ENCODE results near the gene CNOT9.
A peak's percentile ranks its signal among the peaks of the same experiment; 100 is the strongest.

CNOT9 gene

DNA sequence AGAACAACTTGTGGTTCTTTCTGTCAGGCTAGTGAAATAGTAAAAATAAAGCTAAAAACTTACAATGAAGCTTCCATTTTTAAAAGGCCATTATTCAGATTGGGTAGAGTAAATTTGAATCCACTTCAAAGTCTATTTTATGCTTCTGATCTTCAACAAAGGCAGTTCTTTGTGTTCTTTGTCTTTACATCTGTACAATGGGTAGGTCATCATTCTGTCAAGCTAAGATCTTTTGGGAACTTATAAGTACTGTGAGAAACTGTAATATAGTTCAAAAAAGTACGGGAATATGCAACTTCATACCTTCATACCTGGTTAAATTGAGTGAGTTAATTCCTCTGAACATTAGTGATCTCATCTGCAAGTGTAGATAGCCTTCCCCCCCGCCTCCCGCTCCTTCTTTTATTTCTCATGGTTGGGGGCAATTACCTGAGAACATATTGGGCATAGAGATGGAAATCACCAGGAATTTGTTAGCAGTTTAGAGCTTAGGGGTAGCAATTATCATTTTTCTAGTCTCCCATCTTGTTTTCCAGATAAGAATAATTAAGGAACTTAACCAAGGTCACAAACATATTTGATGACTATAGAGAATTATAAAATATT, 9.7 kb downstream of the CNOT9 start:
- no peak for DNase-seq

DNA sequence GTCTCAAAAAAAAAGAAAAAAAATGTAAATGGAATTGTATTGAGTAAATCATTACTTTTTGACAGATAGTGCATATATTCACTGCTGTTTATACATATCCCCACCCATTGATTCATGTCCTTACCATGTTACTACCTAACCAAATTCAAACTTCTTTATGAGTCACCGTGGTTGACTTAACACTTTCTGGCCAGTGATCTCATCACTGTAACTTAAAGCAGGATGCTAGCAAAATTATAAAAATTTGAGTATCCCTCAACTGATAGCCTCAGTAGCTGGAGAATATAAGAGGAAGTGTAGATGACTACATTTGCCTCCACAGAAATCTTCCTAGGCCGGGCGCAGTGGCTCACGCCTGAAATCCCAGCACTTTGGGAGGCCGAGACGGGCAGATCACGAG, 13.4 kb downstream of the CNOT9 start:
- DNase-seq: no peak

DNA sequence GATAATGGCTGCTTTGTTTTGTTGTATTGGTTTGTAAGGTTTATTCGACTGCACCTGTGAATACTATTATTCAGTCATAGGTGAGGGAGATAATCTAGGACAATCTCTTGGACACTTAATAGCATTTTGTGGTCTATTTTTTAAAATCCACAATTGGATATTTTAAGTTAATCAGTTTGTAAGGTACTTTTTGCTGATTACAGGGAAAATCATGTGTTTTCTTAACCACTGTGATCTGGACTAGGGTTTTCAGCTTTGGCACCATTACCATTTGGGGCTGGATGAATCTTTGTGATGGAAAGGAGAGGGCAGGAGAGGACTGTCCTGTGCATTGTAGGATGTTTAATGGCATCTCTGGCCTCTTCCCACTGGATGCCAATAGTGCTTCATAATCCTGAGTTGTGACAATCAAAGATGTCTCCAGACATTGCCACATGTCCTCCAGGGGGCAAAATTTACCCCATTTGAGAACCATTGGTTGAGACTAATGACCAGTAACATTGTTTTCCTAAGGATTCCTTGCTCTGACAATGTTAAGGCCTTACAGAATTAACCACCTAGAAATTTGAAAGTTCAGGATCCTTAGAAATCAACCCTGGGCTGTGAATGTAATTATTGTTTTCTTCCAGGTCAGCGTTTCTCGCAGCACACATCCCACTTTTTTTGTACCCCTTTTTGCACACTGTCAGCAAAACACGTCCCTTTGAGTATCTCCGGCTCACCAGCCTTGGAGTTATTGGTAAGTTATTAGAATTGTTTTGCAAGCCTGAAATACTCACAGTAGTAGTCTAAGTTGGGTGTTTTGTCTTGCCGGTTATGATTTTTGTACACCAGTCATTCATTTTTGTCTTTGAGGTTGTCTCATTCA, 15.6 kb downstream of the CNOT9 start:
- DNase-seq: no peak

DNA sequence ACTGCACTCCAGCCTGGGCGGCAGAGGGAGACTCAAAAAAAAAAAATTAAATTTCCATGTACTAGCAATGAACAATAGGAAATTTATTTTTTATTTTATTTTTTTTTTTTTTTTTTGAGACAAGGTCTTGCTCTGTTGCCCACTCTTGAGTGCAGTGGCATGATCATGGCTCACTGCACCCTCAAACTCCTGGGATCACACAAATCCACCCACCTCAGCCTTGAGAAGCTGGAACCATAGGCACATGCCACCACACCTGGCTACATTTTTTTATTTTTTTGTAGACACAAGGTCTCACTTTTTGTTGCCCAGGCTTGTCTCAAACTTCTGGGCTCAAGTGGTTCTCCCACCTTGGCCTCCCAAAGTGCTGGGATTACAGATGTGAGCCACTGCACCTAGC, 16.9 kb downstream of the CNOT9 start:
- DNase-seq: no peak

DNA sequence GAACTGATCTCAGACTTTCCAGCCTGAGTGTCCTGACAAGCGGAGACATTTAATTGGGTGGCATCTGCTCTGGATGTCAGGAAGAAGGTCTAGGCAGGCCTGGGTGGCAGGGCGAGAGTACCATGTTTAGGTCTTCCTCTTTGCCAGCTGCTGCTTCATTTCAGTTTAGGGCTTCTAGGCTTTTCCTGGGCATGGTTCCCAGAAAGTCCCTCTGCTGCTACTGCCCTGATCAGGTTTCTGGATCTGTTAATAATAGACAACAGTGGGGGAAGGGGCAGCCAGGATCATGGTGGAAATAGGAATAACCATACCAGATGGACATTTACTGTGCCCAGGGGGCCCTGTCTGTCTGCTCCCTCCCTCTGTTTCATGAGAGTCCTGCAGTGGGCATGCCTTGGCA, 36.8 kb downstream of the CNOT9 start:
- peak; percentile 47 for DNase-seq

DNA sequence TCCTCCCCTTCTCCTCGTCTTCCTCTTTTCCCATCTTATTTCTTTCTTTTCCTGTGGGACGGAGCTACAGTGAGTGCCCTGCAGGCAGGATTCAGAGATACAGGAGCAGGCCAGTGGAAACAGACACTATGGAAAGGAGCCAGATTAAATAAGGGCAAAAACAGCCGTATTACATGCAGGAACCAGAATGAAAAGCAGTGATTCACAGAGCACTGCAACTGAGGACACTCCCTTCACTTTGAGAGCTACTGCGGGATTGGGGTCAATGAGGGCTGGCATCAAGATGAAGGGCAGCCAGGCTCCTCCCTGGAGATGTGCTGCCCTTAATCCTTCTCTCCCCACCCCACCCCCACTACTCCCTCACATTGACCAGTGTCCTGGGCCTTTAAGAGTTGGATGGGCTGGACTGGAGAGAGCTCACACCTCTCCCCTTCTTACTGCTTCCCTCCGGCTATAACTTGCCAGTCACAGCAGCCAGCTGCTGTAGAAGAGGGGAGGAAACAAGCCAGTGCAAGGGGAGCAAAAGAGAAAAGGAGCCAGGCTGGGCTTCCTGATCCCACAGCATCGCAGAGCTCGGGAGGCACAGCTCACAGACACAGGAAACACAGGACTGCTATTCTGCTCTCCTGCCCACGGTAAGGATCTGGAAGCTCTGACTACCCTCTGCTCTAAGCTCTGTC, 38.9 kb downstream of the CNOT9 start, which contains the start of gene PLCD4:
TSS of gene PLCD4 (plus strand) at position 464 of the 680 bp plus-strand sequence. CDS start 7,841 bp downstream, outside the sequence.
- no peak for DNase-seq

DNA sequence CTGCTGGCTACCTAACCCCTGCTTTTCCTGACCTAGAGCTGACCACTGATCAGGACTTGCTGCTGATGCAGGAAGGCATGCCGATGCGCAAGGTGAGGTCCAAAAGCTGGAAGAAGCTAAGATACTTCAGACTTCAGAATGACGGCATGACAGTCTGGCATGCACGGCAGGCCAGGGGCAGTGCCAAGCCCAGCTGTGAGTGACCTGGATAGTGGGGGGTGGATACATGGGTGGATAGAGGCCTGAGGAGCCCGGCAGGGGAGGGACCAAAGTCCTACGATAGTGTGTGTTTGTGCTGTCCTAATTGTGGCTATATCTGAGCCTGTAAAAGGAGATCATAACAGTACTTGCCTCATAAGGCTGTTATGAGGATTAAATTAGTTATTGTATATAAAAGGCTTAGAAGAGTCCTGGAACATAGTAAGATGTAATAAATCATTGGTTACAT, 47.3 kb downstream of the CNOT9 start:
- DNase-seq: no peak

DNA sequence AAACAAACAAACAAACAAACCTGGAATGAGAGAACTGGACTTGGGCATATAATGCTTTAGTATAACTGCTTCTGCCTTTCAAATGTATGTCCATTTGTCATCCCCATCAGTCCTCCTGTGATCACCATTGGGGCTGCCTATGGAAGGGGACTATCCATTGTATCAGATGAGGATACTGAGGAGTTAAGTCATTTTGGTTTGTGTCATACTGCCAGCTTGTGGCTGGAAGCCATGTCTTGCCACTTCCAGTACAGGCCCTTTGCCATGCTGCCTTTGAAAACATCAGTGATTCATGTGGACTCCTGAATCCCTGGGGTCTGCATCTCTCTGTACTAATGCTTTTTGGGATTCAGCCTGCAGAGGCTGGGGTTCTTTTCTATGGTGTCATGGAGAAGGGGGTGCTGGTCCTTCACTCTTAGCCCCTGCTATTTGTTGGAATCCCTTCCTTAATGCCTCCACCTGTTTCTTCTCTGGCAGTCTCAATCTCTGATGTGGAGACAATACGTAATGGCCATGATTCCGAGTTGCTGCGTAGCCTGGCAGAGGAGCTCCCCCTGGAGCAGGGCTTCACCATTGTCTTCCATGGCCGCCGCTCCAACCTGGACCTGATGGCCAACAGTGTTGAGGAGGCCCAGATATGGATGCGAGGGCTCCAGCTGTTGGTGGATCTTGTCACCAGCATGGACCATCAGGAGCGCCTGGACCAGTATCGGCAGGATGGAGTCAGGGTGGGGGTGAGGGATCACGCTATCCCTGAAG, 49.6 kb downstream of the CNOT9 start:
- no peak for DNase-seq

DNA sequence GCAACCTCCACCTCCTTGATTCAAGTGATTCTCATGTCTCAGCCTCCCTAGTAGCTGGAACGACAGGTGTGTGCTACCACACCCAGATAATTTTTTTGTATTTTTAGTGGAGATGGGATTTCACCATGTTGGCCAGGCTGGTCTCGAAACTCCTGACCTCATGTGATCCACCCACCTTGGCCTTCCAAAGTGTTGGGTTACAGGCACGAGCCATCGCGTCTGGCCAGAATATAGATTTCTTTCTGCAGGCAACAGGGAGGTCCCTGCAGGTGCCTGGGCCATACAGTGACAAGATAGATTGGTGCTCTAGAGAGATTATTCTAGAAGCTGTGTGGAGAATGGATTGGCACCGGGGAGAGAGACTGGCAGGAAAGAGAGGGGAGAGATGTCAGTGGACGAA, 52.4 kb downstream of the CNOT9 start:
- no peak for DNase-seq

DNA sequence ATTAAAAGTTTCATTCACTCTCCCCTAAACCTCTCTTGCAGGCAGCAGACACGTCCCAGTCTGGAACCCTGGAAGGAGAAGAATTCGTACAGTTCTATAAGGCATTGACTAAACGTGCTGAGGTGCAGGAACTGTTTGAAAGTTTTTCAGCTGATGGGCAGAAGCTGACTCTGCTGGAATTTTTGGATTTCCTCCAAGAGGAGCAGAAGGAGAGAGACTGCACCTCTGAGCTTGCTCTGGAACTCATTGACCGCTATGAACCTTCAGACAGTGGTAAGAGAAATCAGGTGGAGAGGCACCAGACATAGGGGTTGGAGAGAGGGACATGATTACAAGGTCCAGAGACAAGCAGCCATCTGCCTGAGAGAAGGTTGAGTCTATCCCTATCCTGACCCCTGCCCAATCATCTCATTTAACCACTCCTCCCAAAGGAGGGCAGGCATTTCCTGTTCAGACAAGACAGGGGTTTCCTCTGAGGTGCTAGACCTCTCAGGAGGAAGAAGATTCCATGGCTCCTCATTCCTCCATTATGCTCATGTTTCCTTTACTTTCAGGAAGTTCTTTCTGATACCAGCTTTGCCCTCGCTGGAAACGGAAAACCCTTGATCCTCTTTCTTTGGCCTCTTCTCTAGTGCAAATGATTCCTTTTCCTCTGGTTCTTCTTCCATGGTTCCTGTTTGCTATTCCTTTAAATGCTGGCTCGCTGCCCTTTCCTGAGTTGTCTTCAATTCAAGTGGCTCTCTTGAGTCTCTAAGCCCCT, 54.1 kb downstream of the CNOT9 start:
- DNase-seq: no peak

DNA sequence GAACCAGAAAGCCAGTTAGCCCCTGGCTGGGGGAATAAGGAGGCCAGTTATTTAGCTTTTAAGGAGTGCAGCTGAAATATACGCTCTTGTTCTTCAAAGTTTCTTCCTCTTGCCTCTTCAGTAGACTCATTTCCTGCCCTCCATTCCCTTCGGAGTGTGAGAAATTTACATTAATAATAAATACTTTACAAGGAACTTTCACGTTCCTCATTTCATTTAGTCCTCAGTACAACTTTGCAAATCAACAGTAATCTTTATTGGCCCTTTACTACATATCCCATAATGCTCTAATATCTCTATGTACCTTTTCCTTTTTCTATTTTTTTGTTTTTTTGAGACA, 54.7 kb downstream of the CNOT9 start:
- DNase-seq: no peak

DNA sequence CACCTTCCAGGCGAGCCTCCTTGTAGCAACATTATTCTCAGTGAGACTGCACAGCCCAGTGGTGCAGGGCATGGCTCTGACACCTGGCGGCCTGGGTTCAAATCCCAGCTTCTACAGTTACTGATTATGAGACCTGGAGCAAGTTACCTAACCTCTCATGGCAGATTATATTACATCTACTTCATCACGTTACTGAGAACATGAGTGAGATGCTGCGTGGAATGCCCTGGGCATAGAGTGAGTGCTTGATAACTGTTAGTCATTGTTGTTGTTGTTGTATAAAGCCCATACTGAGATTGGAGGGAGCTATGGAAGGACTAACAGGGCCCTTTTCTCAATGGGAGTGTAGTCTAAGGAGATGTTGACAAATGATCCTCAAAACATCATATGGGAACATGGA, 57.7 kb downstream of the CNOT9 start:
- no peak for DNase-seq

DNA sequence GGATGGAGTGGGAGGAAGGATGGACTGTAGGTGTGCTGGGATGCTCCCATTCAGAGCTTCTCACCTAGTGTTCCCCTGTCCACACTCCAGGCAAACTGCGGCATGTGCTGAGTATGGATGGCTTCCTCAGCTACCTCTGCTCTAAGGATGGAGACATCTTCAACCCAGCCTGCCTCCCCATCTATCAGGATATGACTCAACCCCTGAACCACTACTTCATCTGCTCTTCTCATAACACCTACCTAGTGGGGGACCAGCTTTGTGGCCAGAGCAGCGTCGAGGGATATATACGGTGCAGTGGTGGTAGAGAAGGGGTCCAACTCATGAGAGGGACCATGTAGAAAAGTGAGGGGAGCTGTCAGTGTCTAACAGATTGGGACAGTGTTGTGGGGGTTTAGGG, 59.3 kb downstream of the CNOT9 start:
- DNase-seq: no peak

DNA sequence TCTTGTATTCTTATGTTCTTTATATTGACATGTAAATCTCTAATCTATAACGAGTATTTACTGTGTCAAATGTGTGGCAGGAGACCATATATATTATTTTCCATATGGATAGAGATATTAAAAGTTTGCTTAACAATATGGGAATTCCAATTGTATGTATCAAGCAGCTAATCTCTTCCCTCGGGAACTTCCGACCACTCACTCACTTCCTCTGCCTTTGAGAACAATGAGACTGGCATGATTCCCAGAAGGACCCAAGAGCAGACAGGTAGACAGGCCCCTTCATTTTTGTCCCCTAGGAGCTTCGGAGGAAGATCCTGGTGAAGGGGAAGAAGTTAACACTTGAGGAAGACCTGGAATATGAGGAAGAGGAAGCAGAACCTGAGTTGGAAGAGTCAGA, 63.2 kb downstream of the CNOT9 start:
- DNase-seq: no peak

DNA sequence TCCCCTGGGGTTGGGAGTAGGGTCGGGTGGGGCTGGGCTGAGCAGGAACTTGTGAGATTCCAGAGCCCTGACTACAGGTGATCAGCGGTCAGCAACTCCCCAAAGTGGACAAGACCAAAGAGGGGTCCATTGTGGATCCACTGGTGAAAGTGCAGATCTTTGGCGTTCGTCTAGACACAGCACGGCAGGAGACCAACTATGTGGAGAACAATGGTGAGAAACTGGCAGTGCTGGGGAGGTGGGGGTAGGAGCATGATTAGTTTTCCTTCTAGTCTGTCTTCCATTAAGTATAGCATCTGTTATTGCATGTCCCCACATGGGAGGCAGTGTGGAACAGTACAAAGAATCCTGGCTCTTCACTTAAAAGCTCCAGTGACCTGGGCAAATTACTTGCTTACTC, 67.1 kb downstream of the CNOT9 start:
- DNase-seq: no peak

DNA sequence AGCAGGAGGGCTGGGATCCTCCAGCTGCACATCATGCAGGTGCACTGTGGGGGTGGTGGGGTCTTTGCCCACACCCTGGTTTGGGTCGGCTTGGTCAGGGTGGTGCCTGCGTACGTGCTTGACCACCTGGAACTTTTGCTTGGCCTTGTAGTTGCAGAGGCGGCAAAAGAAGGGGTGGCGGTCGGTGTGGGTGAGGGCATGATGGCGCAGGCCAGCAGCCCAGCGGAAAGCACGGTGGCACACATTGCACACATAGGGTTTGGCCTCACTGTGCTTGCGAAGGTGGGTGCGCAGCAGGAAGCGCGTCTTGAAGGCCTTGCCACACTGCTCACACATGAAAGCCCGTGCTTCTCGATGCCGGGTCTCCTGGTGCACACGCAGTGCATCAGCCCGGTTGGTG, 69.7 kb downstream of the CNOT9 start:
- DNase-seq: no peak

DNA sequence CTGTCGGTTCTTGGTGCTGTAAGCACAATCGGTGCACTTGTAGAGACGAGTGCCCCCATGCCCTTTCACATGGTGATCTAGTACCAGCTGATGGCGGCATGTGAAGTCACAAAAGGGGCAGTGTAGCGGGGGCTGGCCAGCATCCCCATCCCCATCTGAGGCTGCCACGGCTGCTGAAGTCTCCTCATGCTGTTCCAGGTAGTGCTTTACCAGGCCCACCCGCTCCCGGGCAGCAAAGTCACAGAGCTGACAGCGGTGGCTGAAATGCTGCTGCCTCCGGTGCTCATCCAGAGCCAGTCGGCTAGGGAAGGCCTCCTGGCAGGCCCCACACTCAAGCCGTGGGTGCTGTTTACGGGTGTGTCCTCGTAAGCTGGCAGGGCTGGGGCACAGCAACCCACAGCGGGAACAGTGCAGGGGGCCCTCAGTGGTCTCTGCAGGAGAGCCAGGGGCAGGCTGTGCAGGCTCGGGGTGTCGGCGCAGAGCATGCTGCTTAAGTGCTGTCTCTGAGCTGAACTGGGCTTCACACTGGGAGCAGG, 73.5 kb downstream of the CNOT9 start:
- DNase-seq: no peak

DNA sequence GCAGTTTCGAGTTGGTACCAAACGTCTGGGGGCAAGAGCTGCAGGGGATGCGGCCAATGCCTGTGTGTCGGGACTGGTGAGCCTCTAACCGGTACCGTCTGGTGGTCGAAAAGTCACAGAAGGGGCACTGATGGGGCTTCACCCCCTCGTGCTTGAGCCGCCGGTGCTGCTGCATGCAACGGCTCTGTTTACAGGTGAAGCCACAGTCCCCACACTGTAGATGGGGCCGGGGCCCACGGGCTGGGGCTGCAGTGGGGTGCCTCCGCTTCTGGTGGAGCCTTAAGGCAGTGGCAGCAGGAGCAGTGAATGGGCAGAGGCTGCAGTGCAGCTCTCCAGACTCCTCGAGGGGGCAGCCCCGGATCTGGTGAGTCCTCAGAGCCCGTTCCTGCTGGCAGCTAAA, 74.1 kb downstream of the CNOT9 start:
- DNase-seq: no peak

DNA sequence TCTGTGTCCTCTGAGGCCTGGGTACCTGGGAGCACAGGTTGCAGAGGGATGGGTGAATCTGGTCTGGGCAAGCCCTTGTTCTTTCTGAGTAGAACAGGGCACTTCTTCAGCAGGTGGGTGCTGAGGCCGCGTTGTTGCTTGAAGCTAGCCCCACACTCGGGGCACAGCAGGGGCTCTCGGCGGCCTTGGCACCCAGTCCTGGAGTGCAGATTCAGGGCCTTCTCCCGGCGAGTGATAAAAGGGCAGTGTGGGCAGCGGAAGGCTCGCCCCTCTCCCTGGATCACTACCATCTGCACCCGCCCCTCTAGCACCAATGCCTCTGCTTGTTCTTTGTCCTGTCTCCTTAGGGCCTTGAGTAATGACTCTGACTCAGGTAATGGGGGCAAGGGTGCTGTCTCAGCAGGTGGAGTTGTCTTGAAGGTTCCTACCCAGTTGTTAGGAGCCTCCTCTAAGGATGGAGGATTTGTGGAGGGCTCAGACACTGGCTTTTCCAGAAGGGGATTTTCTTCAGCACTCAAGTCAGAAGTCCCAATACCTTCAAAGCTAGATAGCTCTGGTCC, 75.2 kb downstream of the CNOT9 start:
- DNase-seq: no peak

DNA sequence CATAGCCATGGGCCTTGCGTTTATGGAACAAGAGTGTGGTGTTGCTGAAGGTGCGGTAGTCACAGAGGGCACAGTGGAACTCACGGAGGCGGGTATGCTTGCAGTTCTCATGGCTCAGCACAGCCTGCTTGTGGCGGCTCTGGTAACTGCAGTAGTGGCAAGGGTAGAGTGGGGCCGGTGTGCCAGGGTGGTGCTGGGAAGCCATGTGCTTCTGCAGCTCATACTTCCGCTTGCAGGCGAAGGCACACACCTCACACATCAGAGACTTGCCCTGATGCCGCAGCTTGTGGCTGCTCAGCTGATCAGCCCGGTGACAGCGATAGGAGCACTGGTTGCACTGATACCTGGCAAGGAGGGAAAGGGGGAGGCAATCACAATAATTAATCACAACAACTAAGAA, 76.1 kb downstream of the CNOT9 start:
- no peak for DNase-seq

DNA sequence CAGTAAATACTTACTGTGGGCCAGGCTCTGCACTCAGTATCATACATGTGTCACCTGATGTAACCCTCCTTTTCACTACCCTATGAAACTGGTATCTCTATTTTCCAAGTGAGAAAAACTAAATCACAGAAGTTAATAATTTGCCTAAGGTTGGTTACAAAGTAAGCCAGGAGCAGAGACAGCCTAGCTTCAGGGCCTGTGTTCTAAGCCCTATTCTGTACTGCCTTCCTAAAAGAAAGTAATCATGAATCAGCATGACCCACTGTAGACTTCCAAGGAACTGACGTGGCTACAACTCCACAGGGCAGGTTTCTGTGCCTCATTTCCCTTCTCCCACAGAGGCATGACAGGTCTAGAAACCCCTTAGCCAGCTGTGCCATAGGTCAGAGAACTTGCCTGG, 76.5 kb downstream of the CNOT9 start:
- no peak for DNase-seq
